WTC11 (cell line): ENCODE measurements around the gene PET100. TPM values are rescaled to one million over a fixed set of nuclear protein-coding genes. Genes with fewer than 3 reads are reported as not detected.

Experiments
- ATAC-seq: fragments of 200-7000 bp; cut with Tn5 transposase; 2 replicates; pipeline ENCODE4 v1.10.0; 2021; ENCODE audit warnings: mild to moderate bottlenecking, moderate library complexity
- CTCF ChIA-PET: fragments of 300-600 bp; sonication (Branson Sonifier 250); formaldehyde crosslinking; loops from one replicate; lab custom pipeline; 2021; ENCODE audit warnings: antibody characterized with exemption; lab: Charles Lee
- POLR2A ChIA-PET: fragments of 350-600 bp; sonication (Branson Sonifier 250); formaldehyde crosslinking; loops from one replicate; lab custom pipeline; 2021; ENCODE audit warnings: antibody characterized with exemption; lab: Charles Lee
- DNase-seq: peaks from one replicate; pipeline ENCODE4 v3.0.0; 2021; ENCODE audit warnings: low spot score
- H3K27ac Mint-ChIP-seq: 2 replicates; pipeline ENCODE4 v1.8.0; 2021; ENCODE audit warnings: mixed read lengths
- H3K27me3 Mint-ChIP-seq: 2 replicates; pipeline ENCODE4 v1.8.0; 2021; ENCODE audit warnings: low read depth, mild to moderate bottlenecking, moderate library complexity, mixed read lengths
- H3K36me3 Mint-ChIP-seq: 2 replicates; pipeline ENCODE4 v1.8.0; 2021; ENCODE audit warnings: mixed read lengths
- H3K4me1 Mint-ChIP-seq: 2 replicates; pipeline ENCODE4 v1.8.0; 2022; ENCODE audit warnings: mixed read lengths
- H3K4me3 Mint-ChIP-seq: 2 replicates; pipeline ENCODE4 v1.8.0; 2021; ENCODE audit warnings: mild to moderate bottlenecking, moderate library complexity, mixed read lengths
- H3K9me3 Mint-ChIP-seq: 2 replicates; pipeline ENCODE4 v1.8.0; 2021; ENCODE audit warnings: mixed read lengths
- ATF6 ChIP-seq: sonication (generic); formaldehyde crosslinking; IDR thresholded peaks from 2 replicates; pipeline ENCODE4 v1.8.1; 2023; ENCODE audit warnings: mild to moderate bottlenecking, missing genetic modification reagents
- CREB1 ChIP-seq: sonication (generic); formaldehyde crosslinking; IDR thresholded peaks from 2 replicates; pipeline ENCODE4 v1.8.0; 2023; ENCODE audit warnings: mild to moderate bottlenecking, missing genetic modification reagents
- CTCF ChIP-seq: fragments of 200-600 bp; IDR thresholded peaks from 2 replicates; pipeline ENCODE4 v1.8.0; 2022; ENCODE audit warnings: antibody characterized with exemption
- ELF4 ChIP-seq: sonication (generic); formaldehyde crosslinking; IDR thresholded peaks from 2 replicates; pipeline ENCODE4 v1.8.1; 2022; ENCODE audit warnings: low read depth, mild to moderate bottlenecking, moderate library complexity, missing genetic modification reagents
- EMX1 ChIP-seq: fragments of 250-450 bp; sonication (Bioruptor Pico); IDR thresholded peaks from 2 replicates; pipeline ENCODE4 v1.8.0; 2021; ENCODE audit warnings: mild to moderate bottlenecking
- FOXK1 ChIP-seq: sonication (generic); formaldehyde crosslinking; IDR thresholded peaks from 2 replicates; pipeline ENCODE4 v1.8.0; 2022; ENCODE audit warnings: mild to moderate bottlenecking, moderate library complexity, missing genetic modification reagents
- JUN ChIP-seq: sonication (generic); formaldehyde crosslinking; IDR thresholded peaks from 2 replicates; pipeline ENCODE4 v1.8.0; 2023; ENCODE audit warnings: mild to moderate bottlenecking, missing genetic modification reagents
- PREB ChIP-seq: sonication (generic); formaldehyde crosslinking; IDR thresholded peaks from 2 replicates; pipeline ENCODE4 v1.8.1; 2022; ENCODE audit warnings: mild to moderate bottlenecking, missing genetic modification reagents, moderate library complexity, borderline replicate concordance
- PRRX2 ChIP-seq: fragments of 250-450 bp; sonication (Bioruptor Pico); IDR thresholded peaks from 2 replicates; pipeline ENCODE4 v1.8.0; 2021; ENCODE audit warnings: mild to moderate bottlenecking
- RORB ChIP-seq: fragments of 250-450 bp; sonication (Bioruptor Pico); IDR thresholded peaks from 2 replicates; pipeline ENCODE4 v1.9.0; 2021; ENCODE audit warnings: mild to moderate bottlenecking
- SMAD3 ChIP-seq: sonication (generic); formaldehyde crosslinking; IDR thresholded peaks from 2 replicates; pipeline ENCODE4 v1.8.0; 2022; ENCODE audit warnings: missing genetic modification reagents, mild to moderate bottlenecking, borderline replicate concordance
- TCF7 ChIP-seq: sonication (generic); formaldehyde crosslinking; IDR thresholded peaks from 2 replicates; pipeline ENCODE4 v1.8.0; 2022; ENCODE audit warnings: mild to moderate bottlenecking, low read depth, missing genetic modification reagents, moderate library complexity
- ZNF232 ChIP-seq: sonication (generic); formaldehyde crosslinking; IDR thresholded peaks from 2 replicates; pipeline ENCODE4 v1.8.0; 2022; ENCODE audit warnings: mild to moderate bottlenecking, missing genetic modification reagents
- ZNF263 ChIP-seq: sonication (generic); formaldehyde crosslinking; IDR thresholded peaks from 2 replicates; pipeline ENCODE4 v1.8.1; 2022; ENCODE audit warnings: low read depth, mild to moderate bottlenecking, moderate library complexity, missing genetic modification reagents
- ZNF416 ChIP-seq: fragments of 250-450 bp; sonication (Bioruptor Pico); IDR thresholded peaks from 2 replicates; pipeline ENCODE4 v1.9.0; 2021; ENCODE audit warnings: mild to moderate bottlenecking, inconsistent platforms
- ZNF425 ChIP-seq: fragments of 250-450 bp; sonication (Bioruptor Pico); conservative IDR thresholded peaks from 2 replicates; pipeline ENCODE4 v1.9.0; 2021; ENCODE audit warnings: mild to moderate bottlenecking
- ZNF671 ChIP-seq: fragments of 250-450 bp; sonication (Bioruptor Pico); IDR thresholded peaks from 2 replicates; pipeline ENCODE4 v1.8.0; 2021; ENCODE audit warnings: mild to moderate bottlenecking
- total RNA-seq: library from RNA; stranded (reverse); gene quantifications from 3 replicates; pipeline ENCODE4 v1.2.3, GENCODE V29; 2021
- TF ChIP-seq, protein P1 (sequence below): sonication (generic); formaldehyde crosslinking; IDR thresholded peaks from 2 replicates; pipeline ENCODE4 v1.8.0; 2022; ENCODE audit warnings: mild to moderate bottlenecking, missing genetic modification reagents
- TF ChIP-seq, protein P2 (sequence below): sonication (generic); formaldehyde crosslinking; IDR thresholded peaks from 2 replicates; pipeline ENCODE4 v1.8.0; 2023; ENCODE audit warnings: mild to moderate bottlenecking, missing genetic modification reagents
- TF ChIP-seq, protein P3 (sequence below): fragments of 250-450 bp; sonication (Bioruptor Pico); IDR thresholded peaks from 2 replicates; pipeline ENCODE4 v2.1.2; 2022; ENCODE audit warnings: mild to moderate bottlenecking, moderate library complexity

PET100 gene
- total RNA-seq, 1 experiment from 2014 or later, result 111 TPM

- H3K4me3 Mint-ChIP-seq, result no peak overlapping the region
- H3K27me3 Mint-ChIP-seq, result no peaks in the 10 kb centered on the region
- no peak for ATAC-seq
- TF ChIP-seq ZNF416 (CRISPR knock-in tag) (no peak), SMAD3 (CRISPR knock-in tag) (no peak), TCF7 (no peak), CREB1 (CRISPR knock-in tag) (no peak), ZNF263 (CRISPR knock-in tag) (no peak), RORB (CRISPR knock-in tag) (no peak), ELF4 (no peak), PREB (CRISPR knock-in tag) (no peak)
- TF ChIP-seq, all 79 proteins: peak for 0
- H3K9me3 Mint-ChIP-seq, result no peaks in the 10 kb centered on the region
- no peak for DNase-seq
- peaks cover 10% of the 10 kb centered on the region for H3K36me3 Mint-ChIP-seq
- H3K27ac Mint-ChIP-seq, result no peak overlapping the region
- ChIA-PET CTCF (interaction anchor here (1.4 to 3.2 kb wide), 2 partner anchors 21 to 40 kb away, joined by 3 to 11 read pairs; partner anchors contain the start of genes PET100 and XAB2), POLR2A (interaction anchor here (0.6 kb wide), 1 partner anchor 847 kb away, joined by 3 read pairs; no protein-coding TSS in a partner anchor)
- H3K4me1 Mint-ChIP-seq, result no peaks in the 10 kb centered on the region
Measured at GRCh38 chr19:7607874-7608560, 21.6 kb upstream of the PET100 start.

GRCh38 chr19:7610491-7611240 lies 18.9 kb upstream of the PET100 start:
- no peaks in the 10 kb centered on the region for H3K9me3 Mint-ChIP-seq
- no peaks in the 10 kb centered on the region; the same call in 1 of the 2 replicates for H3K27me3 Mint-ChIP-seq
- no peak overlapping the region for H3K27ac Mint-ChIP-seq
- CTCF ChIA-PET, result no interaction called here
- H3K4me3 Mint-ChIP-seq, result no peak overlapping the region
- ATAC-seq (no peak), DNase-seq (no peak)
- POLR2A ChIA-PET, result no interaction called here
- no peaks in the 10 kb centered on the region for H3K4me1 Mint-ChIP-seq
- peaks cover 10% of the 10 kb centered on the region for H3K36me3 Mint-ChIP-seq
- TF ChIP-seq, protein P1, sequence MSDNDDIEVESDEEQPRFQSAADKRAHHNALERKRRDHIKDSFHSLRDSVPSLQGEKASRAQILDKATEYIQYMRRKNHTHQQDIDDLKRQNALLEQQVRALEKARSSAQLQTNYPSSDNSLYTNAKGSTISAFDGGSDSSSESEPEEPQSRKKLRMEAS (CRISPR knock-in tag), result no peak
- no peak for TF ChIP-seq ZNF671 (CRISPR knock-in tag)
- TF ChIP-seq FOXK1 (CRISPR knock-in tag), result no peak
- TF ChIP-seq, protein P2, sequence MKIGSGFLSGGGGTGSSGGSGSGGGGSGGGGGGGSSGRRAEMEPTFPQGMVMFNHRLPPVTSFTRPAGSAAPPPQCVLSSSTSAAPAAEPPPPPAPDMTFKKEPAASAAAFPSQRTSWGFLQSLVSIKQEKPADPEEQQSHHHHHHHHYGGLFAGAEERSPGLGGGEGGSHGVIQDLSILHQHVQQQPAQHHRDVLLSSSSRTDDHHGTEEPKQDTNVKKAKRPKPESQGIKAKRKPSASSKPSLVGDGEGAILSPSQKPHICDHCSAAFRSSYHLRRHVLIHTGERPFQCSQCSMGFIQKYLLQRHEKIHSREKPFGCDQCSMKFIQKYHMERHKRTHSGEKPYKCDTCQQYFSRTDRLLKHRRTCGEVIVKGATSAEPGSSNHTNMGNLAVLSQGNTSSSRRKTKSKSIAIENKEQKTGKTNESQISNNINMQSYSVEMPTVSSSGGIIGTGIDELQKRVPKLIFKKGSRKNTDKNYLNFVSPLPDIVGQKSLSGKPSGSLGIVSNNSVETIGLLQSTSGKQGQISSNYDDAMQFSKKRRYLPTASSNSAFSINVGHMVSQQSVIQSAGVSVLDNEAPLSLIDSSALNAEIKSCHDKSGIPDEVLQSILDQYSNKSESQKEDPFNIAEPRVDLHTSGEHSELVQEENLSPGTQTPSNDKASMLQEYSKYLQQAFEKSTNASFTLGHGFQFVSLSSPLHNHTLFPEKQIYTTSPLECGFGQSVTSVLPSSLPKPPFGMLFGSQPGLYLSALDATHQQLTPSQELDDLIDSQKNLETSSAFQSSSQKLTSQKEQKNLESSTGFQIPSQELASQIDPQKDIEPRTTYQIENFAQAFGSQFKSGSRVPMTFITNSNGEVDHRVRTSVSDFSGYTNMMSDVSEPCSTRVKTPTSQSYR (CRISPR knock-in tag), result no peak
- TF ChIP-seq ZNF425 (CRISPR knock-in tag), result no peak
- no peak for TF ChIP-seq EMX1 (CRISPR knock-in tag)
- no peak for TF ChIP-seq ZNF232 (CRISPR knock-in tag)
- no peak for TF ChIP-seq JUN (CRISPR knock-in tag)
- TF ChIP-seq CTCF, result no peak
- TF ChIP-seq PRRX2 (CRISPR knock-in tag), result no peak
- no peak for TF ChIP-seq ATF6 (CRISPR knock-in tag)
- TF ChIP-seq, protein P3, sequence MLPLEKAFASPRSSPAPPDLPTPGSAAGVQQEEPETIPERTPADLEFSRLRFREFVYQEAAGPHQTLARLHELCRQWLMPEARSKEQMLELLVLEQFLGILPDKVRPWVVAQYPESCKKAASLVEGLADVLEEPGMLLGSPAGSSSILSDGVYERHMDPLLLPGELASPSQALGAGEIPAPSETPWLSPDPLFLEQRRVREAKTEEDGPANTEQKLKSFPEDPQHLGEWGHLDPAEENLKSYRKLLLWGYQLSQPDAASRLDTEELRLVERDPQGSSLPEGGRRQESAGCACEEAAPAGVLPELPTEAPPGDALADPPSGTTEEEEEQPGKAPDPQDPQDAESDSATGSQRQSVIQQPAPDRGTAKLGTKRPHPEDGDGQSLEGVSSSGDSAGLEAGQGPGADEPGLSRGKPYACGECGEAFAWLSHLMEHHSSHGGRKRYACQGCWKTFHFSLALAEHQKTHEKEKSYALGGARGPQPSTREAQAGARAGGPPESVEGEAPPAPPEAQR (CRISPR knock-in tag), result no peak
